GM12801 (cell line): Measurements from ENCODE around the gene VARS2.

Experiments
- TF ChIP-seq, protein P1 (sequence below): IDR thresholded peaks from one replicate; pipeline ENCODE4 v1.5.1; 2011; ENCODE audit warnings: control low read depth; ENCODE audit not compliant: insufficient read length; ENCODE audit errors: extremely low read depth

The VARS2 gene

DNA sequence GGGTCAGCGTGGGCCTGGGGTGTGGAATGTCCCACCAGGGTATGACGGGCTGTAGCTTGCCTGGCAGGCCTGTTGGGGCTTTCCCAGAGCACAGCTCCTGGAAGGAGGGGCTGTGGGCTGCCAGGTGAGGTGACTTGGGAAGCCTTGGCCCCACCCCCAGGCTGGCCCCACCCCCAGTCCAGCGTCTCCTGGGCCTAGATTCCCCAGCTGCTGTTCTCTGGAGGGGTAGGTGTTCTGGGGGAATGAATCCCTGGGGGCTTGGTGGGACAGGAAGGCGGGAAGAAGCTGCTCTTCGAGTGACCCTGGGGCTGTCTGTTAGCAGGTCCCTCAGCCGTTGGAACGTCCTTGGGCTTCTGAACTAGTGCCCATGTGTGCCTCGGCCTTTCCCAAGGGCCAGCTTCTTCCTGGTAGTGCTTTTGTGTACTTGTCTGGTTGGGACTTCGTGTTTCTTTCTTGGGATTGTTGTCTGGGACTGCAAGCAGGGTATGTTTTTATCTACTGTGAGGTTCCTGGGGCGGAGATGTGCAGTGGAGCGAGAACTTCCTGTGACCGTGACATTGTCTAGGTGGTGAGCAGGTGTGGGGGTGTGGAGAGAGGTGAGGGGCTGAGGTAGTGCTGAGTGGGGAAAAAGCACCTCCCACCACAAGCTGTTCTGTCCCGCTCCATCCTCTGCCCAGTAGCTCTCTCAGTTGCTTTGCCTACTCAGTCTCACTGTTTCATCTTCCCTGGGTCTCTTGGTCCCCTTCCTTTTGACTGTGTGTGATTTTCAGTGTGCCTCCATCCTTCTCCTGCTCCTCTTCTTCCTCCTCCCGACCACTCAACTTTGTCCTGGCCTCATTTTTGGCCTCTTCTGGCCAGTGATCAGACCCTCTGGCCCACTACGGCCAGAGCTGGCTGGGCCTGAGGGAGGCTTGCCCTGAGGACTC is 31.0 kb upstream of the VARS2 start:
- TF ChIP-seq, protein P1, sequence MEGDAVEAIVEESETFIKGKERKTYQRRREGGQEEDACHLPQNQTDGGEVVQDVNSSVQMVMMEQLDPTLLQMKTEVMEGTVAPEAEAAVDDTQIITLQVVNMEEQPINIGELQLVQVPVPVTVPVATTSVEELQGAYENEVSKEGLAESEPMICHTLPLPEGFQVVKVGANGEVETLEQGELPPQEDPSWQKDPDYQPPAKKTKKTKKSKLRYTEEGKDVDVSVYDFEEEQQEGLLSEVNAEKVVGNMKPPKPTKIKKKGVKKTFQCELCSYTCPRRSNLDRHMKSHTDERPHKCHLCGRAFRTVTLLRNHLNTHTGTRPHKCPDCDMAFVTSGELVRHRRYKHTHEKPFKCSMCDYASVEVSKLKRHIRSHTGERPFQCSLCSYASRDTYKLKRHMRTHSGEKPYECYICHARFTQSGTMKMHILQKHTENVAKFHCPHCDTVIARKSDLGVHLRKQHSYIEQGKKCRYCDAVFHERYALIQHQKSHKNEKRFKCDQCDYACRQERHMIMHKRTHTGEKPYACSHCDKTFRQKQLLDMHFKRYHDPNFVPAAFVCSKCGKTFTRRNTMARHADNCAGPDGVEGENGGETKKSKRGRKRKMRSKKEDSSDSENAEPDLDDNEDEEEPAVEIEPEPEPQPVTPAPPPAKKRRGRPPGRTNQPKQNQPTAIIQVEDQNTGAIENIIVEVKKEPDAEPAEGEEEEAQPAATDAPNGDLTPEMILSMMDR = no peak

DNA sequence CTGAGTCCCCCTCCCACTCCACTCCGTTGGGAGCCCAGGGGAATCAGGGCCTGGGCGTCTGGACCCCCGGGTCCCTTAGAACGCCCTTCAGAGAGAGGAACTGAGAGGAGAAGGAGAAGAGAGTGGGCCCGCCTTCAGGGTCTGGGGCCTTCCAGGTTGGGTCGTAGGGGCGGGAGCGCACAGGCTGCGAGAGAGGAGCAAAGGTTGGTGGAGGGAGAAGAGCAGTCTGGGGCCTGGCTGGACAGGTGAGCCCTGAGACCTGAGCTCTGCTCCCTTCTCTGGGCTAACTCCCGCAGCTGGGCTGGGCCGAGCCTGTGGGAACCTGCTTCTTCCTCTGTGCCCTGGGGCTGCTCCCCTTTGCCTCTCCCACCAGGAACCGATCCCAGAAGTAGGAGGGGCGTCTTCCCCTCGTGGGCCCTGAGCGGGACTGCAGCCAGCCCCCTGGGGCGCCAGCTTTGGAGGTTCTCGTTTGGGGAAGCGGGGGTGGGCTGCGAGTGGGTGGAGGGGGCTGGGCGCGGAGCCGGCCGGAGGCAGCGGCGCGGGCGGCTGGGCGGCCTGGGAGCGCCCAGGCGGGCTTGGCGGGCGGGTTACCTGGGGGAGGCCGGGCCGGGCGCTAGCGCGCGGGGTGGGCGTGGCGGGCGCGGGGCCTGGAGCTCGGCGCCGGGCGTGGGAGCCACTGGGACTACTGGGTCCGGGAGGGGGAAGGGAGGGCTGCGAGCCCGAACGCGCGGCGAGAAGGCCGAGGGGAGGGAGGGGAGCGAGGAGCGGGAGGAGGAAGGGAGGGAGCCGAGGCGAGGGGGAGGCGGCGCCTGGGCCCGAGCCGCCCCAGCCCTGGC is 30.1 kb upstream of the VARS2 start, which contains the start of gene DDR1:
TSS of gene DDR1 (plus strand) at position 835 of the 836 bp plus-strand sequence. CDS start 4,211 bp downstream, outside the sequence.
- TF ChIP-seq, protein P1 = no peak

DNA sequence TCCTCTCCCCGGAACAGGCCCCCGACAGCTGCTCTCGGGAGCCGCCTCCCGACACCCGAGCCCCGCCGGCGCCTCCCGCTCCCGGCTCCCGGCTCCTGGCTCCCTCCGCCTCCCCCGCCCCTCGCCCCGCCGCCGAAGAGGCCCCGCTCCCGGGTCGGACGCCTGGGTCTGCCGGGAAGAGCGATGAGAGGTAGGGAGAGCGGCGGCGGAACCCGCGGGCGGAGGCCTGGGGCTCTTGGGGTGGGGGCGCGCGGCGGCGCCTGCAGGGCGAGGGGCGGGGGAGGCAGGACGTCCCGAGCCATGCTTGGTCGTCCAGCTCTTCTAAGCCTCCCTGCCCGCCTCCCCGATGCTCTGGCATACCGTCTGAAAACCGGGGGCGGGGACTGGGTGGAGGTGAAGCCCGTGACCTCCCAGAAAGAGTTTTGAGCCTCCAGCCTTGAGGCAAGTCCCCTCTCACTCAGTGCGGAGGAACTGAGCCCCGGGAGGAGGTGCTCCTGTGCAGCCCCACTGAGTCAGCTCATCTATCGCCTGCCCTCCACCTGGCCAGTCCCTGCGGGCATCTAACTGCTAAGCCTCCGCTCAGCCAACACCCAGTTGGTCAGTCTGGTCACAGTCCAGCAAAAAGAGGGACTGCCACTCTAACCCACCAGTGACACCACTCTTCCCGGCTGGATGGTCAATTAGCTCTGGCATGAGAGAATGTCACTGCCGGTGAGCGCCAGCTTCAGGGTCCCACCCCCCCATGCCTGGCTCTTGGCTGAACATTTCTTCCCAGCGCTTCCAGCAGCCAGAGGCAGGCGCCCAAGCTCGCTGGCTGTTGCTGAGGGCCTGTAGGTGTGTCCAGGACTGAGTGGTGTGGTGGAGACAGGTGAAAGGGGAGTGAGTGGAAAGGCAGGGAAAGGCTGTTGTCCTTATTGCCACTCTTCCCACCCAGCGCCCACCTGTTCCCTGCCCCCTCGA is 29.2 kb upstream of the VARS2 start:
- TF ChIP-seq, protein P1 = no peak

DNA sequence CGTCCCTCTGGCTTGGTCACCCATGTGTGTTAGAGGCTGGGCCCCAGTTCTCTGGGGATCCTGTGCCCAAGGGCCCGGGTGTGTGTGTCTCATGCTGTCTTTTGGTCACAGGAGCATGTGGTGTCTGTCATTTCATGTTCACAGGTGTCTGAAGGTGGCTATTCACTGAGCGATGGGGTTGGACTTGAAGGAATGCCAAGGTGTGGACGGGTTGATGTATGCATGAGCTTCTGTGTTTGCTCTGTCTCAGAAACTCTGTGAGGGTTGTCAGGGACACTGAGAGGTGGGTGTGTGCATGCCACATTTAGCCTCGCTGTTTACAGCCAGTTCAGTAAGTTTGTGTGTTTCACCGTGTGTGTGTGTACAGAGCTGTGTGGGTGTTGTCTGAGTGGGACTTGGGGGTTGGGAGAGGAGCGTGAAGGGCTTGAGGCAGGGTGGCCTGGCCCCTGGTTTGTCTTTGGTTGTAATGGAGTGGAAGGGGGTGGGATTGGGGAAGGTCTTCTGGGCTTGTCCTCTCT is 28.5 kb upstream of the VARS2 start:
- TF ChIP-seq, protein P1 = no peak

DNA sequence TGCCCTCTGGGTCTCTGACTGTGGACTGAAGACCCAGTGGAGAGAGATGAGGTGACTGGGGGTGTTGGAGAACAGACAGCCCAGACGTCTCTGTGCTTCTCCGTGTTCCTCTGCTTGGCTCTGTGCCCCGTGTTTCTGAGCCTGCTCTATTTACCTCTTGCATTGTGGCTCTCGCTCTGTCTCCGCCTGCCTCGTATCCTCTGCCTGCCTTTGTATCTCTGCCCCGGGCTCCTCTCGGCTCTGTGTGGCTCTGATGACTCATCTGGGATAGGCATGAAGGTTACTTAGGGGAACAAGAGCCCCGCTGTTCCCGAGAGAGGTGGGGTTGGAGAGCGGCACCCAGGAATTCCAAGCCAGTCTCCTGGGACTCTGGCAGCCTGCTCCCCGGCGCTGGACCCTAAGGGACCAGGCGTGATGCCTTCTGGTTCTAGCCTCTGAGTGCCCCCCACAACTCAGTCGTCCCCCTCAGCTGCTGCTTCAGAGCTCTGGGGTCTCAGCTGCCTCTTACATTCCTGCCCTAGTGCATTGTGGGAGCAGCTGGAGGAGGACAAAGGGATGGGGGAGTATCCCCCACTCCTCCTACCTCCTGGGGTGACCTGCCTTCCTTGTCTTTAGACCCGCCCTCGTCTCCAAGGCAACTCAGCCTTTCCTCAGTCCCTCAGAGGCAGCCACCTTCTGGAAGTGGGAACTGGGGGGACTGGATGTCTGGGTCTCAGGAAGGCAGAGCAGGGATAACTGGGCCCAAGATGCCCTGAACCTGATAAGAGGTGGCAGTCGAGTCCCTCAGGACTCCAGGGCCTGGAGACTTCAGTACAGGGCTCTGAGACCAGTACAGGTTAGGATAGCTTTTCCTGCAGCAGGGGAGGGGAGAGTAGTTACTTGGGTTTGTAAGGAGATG is 27.8 kb upstream of the VARS2 start:
- TF ChIP-seq, protein P1 = no peak

DNA sequence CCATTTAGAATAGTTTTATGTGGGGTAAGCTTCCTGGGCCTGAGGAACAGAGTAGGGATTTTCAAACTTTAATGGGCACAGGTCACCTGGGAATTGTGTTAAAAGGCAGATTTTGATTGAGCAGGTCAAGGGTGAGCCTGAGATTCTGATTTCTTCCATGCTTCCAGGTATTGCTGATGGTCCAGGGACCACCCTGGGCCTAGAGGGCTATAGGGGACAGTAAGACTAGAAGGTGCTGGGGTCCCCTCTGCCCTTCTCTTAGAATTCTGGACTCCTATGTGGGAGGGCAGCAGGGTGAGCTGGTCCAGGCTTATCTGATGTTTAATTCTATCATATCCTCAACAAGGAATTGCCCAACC is 27.2 kb upstream of the VARS2 start:
- TF ChIP-seq, protein P1 = no peak
